ENCODE results near the gene NEMP2. TPM values are rescaled to one million over a fixed set of nuclear protein-coding genes. Genes with fewer than 3 reads are reported as not detected.

The NEMP2 gene
- total RNA-seq, 1 experiment from 2014 or later: 12.0 TPM

DNA sequence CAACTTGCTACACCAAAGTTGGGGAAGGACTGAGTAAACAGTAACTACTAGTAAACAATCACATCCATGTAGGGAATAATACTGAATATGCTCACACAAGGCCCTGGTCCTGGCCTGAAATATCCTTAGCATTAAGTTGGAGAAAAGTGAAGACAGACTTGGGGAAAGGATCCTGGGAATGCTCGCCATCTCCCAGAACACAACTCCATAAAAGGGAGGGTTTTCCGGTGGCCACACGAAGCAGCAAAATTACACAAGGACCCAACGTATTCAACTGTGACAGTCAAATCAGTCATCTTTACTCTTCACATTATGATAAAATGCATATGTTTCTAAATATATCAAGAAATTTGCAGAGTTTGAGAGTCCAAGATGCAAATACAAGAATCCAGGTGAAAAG is 7.3 kb downstream of the NEMP2 start:
- no peaks in the 10 kb centered on the region for H3K27me3 ChIP-seq (ENCODE audit: control insufficient read depth, insufficient read depth, low read length)
- no peaks in the 10 kb centered on the region for H3K36me3 ChIP-seq (ENCODE audit: control insufficient read depth, insufficient read depth, low read length)
- no peaks in the 10 kb centered on the region for H3K9me3 ChIP-seq (ENCODE audit: control insufficient read depth, insufficient read depth, low read depth, low read length)
- CTCF ChIA-PET: no interaction called here
- H3K4me1 ChIP-seq (ENCODE audit: control insufficient read depth, insufficient read depth, low read length): no peaks in the 10 kb centered on the region; the same call in 1 of the 2 replicates
- TF ChIP-seq, protein P1, sequence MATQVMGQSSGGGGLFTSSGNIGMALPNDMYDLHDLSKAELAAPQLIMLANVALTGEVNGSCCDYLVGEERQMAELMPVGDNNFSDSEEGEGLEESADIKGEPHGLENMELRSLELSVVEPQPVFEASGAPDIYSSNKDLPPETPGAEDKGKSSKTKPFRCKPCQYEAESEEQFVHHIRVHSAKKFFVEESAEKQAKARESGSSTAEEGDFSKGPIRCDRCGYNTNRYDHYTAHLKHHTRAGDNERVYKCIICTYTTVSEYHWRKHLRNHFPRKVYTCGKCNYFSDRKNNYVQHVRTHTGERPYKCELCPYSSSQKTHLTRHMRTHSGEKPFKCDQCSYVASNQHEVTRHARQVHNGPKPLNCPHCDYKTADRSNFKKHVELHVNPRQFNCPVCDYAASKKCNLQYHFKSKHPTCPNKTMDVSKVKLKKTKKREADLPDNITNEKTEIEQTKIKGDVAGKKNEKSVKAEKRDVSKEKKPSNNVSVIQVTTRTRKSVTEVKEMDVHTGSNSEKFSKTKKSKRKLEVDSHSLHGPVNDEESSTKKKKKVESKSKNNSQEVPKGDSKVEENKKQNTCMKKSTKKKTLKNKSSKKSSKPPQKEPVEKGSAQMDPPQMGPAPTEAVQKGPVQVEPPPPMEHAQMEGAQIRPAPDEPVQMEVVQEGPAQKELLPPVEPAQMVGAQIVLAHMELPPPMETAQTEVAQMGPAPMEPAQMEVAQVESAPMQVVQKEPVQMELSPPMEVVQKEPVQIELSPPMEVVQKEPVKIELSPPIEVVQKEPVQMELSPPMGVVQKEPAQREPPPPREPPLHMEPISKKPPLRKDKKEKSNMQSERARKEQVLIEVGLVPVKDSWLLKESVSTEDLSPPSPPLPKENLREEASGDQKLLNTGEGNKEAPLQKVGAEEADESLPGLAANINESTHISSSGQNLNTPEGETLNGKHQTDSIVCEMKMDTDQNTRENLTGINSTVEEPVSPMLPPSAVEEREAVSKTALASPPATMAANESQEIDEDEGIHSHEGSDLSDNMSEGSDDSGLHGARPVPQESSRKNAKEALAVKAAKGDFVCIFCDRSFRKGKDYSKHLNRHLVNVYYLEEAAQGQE (IDR thresholded peaks at IDR 0.05; ENCODE audit: insufficient read depth in 1 of 2, low read depth in 2 of 2, low read length in 1 of 2): no peak
- TF ChIP-seq, protein P2, sequence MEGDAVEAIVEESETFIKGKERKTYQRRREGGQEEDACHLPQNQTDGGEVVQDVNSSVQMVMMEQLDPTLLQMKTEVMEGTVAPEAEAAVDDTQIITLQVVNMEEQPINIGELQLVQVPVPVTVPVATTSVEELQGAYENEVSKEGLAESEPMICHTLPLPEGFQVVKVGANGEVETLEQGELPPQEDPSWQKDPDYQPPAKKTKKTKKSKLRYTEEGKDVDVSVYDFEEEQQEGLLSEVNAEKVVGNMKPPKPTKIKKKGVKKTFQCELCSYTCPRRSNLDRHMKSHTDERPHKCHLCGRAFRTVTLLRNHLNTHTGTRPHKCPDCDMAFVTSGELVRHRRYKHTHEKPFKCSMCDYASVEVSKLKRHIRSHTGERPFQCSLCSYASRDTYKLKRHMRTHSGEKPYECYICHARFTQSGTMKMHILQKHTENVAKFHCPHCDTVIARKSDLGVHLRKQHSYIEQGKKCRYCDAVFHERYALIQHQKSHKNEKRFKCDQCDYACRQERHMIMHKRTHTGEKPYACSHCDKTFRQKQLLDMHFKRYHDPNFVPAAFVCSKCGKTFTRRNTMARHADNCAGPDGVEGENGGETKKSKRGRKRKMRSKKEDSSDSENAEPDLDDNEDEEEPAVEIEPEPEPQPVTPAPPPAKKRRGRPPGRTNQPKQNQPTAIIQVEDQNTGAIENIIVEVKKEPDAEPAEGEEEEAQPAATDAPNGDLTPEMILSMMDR (IDR thresholded peaks at IDR 0.05): no peak
- no peak for TF ChIP-seq POLR2AphosphoS5 (IDR thresholded peaks at IDR 0.05; ENCODE audit: low read depth, low read length)
- no peak for TF ChIP-seq TCF7L2 (IDR thresholded peaks at IDR 0.05; ENCODE audit: low read depth, low read length)
- TF ChIP-seq SIN3A (IDR thresholded peaks at IDR 0.05; ENCODE audit: borderline replicate concordance, insufficient read depth, low read depth, low read length): no peak
- in situ Hi-C loops (cut with HindIII; ENCODE audit: low pct_unique_long_range_greater_than_20kb, low sequenced_read_pairs) (no loop called here), intact Hi-C loops (cut with micrococcal nuclease; ENCODE audit: unreplicated experiment) (no loop called here)
- BruUV-seq (replicated peaks): no TSS peak
- no peak overlapping the region for H3K27ac ChIP-seq (ENCODE audit: low read length)
- ATAC-seq (no peak), DNase-seq (ENCODE audit: low read depth, low spot score) (no peak)
- no peak overlapping the region for H3K4me3 ChIP-seq (ENCODE audit: low read depth in 2 of 2, low read length in 2 of 2)
- POLR2A ChIA-PET: no interaction called here

DNA sequence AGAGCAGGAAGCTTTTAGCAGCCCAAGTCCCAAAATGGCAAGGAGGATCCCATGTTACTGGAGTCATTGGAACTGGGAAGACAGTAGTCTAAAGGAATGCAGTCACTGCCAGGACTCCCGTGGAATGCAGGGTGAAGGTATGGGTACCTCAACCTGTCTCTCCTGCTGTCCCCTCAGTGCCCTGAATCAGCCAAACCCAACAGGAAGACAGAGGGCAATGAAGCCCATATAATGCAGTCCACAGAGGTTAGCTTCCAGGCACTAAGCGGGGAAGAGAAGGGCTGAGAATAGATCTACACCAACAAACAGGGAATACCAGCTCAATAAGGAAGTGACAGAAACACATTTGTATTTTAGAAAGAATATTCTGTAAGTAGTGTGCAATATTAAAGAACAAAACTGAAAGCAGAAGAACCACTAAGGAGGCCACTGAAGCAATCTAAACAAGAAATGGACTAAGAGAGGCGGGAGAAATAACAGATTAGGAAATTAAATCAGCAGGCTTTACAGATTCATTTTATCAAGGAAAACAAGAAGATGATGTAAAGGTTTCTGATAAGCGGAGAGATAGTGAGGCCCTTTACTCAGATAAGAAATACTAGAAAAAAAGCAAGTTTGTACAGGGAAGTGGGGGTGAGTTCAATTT is 8.3 kb downstream of the NEMP2 start:
- no peaks in the 10 kb centered on the region for H3K27me3 ChIP-seq (ENCODE audit: control insufficient read depth, insufficient read depth, low read length)
- intact Hi-C loops (cut with micrococcal nuclease; ENCODE audit: unreplicated experiment): no loop called here
- H3K27ac ChIP-seq (ENCODE audit: low read length): no peak overlapping the region
- TF ChIP-seq SIN3A (IDR thresholded peaks at IDR 0.05; ENCODE audit: borderline replicate concordance, insufficient read depth, low read depth, low read length) (no peak), TCF7L2 (IDR thresholded peaks at IDR 0.05; ENCODE audit: low read depth, low read length) (no peak), POLR2AphosphoS5 (IDR thresholded peaks at IDR 0.05; ENCODE audit: low read depth, low read length) (no peak)
- TF ChIP-seq, protein P1 (IDR thresholded peaks at IDR 0.05; ENCODE audit: insufficient read depth in 1 of 2, low read depth in 2 of 2, low read length in 1 of 2): no peak
- TF ChIP-seq, protein P2 (IDR thresholded peaks at IDR 0.05): no peak
- H3K4me3 ChIP-seq (ENCODE audit: low read depth in 2 of 2, low read length in 2 of 2): no peak overlapping the region
- CTCF ChIA-PET: no interaction called here
- ATAC-seq (no peak), DNase-seq (ENCODE audit: low read depth, low spot score) (no peak)
- no peaks in the 10 kb centered on the region for H3K9me3 ChIP-seq (ENCODE audit: control insufficient read depth, insufficient read depth, low read depth, low read length)
- no peaks in the 10 kb centered on the region for H3K36me3 ChIP-seq (ENCODE audit: control insufficient read depth, insufficient read depth, low read length)
- POLR2A ChIA-PET: no interaction called here
- in situ Hi-C loops (cut with HindIII; ENCODE audit: low pct_unique_long_range_greater_than_20kb, low sequenced_read_pairs): no loop called here
- BruUV-seq (replicated peaks): no TSS peak
- no peaks in the 10 kb centered on the region; the same call in 1 of the 2 replicates for H3K4me1 ChIP-seq (ENCODE audit: control insufficient read depth, insufficient read depth, low read length)

All from Panc1 (cell line).